Suppressor macrophage treated with lipopolysaccharide for 4 hours (primary cell): Measurements from ENCODE around the gene ZNF774.
A peak's percentile ranks its signal among the peaks of the same experiment; 100 is the strongest.

Source experiments
- DNase-seq: peaks from one replicate; pipeline ENCODE4 v3.0.0-alpha.2; 2020

ZNF774 gene

DNA sequence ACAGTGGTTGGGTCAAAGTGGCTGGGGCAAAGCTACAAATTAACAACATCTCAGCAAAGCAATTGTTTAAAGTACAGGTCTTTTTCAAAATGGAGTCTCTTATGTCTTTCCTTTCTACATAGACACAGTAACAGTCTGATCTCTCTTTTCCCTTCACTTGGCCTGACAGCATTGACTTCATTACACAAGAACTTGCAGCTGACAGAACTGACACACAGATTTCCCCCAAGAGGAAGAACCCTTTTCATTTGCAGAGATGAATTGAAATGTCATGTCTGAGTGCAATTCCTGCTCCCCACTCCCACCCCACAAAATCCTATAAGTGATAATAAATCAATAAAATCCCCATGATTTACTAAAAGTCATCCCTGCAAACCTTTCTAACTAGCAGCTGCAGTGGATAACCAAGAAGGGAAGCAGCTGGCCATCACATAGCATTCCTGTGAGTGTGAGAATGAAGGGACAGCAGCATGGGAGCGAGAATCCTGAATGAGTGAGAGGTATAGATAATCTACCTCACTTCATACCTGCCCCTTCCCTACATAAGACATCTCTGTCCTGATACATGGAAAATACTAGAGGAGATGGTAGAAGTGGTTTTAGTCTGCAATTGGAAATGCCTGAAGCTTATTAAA lies 4.5 kb upstream of the ZNF774 start:
- DNase-seq, result peak; percentile 38

GRCh38 chr15:90348456-90348855 lies 3.6 kb upstream of the ZNF774 start:
- no peak for DNase-seq

DNA sequence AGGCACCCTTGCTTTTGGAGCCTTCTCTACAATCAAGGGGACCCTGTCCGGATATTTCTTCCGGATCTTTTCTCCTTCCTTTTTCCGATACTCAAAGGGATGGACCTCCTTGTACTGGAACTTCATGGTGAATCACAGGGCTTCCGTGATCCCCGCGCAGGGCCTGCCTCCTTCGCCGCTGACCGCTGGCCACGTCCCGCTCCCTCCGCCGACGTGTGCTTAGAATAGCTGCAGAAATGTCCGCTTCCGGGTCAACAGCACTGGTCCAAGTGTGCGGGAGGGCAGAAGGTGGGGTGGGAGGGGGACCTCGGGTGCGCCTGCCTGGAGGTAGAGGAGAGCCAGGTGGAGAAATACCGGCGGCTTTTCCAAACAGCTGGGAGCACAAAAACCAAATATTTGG lies 3.0 kb upstream of the ZNF774 start:
- DNase-seq, result no peak

DNA sequence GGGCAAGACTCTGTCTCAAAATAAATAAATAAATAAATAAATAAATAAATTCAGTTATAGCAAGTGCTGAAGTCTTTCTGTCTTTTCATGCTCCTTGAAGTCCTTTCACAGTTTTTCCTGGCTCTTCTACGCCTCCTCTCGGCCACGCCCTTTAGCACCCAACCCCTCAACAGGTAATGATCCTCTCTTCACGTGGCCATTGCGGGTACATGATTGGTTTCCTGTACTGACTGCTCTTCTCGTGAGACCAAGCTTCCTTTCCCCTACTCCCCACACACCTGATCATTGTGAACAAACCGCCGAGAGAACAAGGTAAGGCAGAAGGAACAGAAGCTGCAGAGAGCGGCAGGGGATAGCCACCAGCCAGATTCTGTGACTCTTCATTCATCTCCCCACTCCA lies 2.3 kb upstream of the ZNF774 start:
- no peak for DNase-seq

DNA sequence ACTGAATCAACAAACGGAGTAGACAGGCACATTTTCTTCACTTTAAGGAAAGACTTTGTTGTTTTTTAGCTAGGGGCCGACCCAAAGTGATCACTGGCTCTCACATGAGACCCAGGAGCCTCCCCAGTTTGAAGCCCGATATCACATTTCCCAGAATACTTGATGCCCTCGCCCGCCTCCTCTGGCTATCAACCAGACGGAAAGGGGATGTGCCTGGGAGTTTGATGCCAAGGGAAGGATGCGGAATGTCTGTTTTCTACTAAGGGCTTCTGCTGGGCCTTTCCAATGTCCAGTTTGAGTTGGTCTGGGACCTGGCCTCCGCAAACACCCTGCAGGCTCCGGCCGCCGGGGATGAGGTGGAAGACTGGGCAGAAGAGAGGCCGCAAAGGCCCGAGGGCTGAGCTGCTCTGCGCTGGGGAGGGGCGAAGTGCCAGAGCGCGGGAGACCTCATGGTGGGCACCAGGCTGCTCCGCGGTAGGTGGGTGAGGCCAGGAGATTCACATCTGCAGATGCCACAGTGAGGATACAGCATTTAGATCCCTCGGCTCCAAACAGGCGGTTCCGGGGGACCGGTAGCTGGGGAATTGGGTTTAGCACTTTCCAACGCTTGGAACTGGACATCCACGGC lies 491 bp upstream of the ZNF774 start:
- DNase-seq, result no peak

GRCh38 chr15:90354986-90355385 lies 2.9 kb downstream of the ZNF774 start:
- DNase-seq, result no peak

- peak; percentile 63 for DNase-seq
Observed at GRCh38 chr15:90358124-90359033, 6.3 kb downstream of the ZNF774 start.

- no peak for DNase-seq
Observed at GRCh38 chr15:90360746-90361145, 8.7 kb downstream of the ZNF774 start.

DNA sequence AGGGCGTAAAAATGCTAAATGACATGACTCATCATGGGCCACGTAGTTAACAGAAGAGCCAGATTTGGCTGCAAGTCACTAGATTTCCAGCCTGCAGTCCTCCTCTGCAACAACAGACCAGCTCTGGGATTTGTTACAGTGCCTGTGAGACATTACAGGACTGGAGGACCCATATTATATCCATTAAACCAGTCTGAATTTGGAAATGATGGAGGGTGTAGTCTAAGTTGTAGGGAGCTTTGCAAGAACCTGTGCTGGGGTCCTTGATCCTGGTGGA lies 10.8 kb downstream of the ZNF774 start:
- DNase-seq, result peak; percentile 44

GRCh38 chr15:90364251-90364650 lies 12.2 kb downstream of the ZNF774 start:
- no peak for DNase-seq

- no peak for DNase-seq
Observed at GRCh38 chr15:90365414-90366055, 13.5 kb downstream of the ZNF774 start.

DNA sequence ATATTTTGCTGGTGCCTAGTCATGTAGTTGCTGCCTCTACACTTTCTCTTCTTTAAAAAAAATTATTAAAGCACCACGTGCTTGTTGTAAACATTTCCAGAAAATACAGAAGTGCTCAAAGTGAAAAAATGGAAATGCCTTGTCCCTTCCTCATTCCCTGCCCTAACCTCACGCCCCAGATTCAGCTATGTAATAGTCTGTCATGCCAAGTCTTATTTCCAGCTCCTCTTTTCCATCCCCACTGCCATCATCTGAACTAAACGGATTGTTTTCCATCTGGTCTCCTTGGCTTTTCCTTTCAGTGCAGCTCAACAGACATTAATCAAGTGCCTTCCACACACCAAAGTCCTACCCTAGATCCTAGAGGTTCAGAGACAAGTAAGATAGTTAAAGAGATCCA lies 15.5 kb downstream of the ZNF774 start:
- peak; percentile 87 for DNase-seq

GRCh38 chr15:90375071-90375470 lies 23.0 kb downstream of the ZNF774 start:
- DNase-seq, result no peak

DNA sequence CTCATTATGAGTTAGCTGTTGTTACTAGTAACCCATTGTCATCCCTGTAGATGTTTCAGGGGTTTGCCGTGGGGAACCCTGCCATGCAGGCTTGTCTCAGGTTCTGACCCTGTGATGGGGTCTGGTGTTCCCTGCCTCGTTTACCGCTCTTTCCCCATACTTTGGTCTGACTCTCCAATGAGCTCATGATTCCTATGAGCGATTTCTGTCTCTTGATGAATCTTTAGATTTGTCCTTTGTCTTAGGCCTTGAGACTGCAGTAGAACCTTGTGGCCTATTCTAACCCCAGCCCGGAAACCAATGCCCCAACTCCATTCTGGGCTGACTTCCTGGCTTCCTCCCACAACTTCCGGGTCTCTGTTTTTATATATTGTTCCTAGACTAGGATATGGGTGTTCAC lies 24.7 kb downstream of the ZNF774 start:
- DNase-seq, result no peak

- no peak for DNase-seq
Observed at GRCh38 chr15:90379263-90379662, 27.2 kb downstream of the ZNF774 start.

- DNase-seq, result no peak
Observed at GRCh38 chr15:90381515-90381914, 29.4 kb downstream of the ZNF774 start.

DNA sequence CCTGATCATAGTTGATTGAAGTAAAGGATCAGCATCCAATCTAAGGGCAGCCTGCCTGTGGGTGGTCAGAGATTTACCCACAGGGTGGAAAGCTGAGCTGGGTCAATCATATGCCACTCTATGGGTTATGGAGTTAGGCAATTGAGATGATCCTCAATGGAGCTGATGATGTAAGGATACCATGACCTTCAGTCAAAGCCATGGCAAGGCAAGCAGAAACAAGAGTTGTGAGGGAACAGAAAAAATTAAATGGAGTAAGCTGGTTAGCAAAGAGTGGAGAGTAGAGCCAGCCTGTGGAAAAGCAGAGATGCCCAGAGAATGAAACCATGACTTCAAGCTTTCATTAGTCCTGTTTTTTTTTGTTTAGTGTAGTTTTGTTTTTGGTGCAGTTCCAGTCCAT lies 30.2 kb downstream of the ZNF774 start:
- DNase-seq, result peak; percentile 74

GRCh38 chr15:90386221-90386620 lies 34.1 kb downstream of the ZNF774 start:
- DNase-seq, result no peak

GRCh38 chr15:90387534-90388461 lies 35.7 kb downstream of the ZNF774 start, which contains the start of gene IQGAP1:
IQGAP1 (plus strand) TSS chr15:90388242; CDS start chr15:90388342, 100 bp downstream.
- peak; percentile 98 for DNase-seq

GRCh38 chr15:90388462-90389380 lies 36.6 kb downstream of the ZNF774 start:
- DNase-seq, result peak; percentile 85

DNA sequence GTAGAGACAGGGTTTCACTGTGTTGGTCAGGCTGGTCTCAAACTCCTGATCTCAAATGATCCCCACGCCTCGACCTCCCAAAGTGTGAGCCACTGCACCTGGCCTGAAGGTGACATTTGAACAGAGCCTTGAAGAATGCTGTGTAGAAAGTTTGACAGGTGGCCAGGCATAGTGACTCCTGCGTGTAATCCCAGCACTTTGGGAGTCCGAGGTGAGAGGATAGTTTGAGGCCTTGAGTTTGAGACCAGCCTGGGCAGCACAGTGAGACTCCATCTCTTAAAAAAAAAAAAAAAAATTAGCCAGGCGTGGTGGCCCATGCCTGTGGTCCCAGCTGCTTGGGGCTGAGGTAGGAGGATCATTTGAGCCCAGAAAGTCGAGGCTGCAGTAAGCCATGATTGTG lies 37.4 kb downstream of the ZNF774 start:
- DNase-seq, result no peak
